Measurements from ENCODE around the gene UPB1. TPM values are rescaled to one million over a fixed set of nuclear protein-coding genes. Genes with fewer than 3 reads are reported as not detected.

The UPB1 gene
- total RNA-seq, 1 donor from 2014 or later: 0.17 TPM

DNA sequence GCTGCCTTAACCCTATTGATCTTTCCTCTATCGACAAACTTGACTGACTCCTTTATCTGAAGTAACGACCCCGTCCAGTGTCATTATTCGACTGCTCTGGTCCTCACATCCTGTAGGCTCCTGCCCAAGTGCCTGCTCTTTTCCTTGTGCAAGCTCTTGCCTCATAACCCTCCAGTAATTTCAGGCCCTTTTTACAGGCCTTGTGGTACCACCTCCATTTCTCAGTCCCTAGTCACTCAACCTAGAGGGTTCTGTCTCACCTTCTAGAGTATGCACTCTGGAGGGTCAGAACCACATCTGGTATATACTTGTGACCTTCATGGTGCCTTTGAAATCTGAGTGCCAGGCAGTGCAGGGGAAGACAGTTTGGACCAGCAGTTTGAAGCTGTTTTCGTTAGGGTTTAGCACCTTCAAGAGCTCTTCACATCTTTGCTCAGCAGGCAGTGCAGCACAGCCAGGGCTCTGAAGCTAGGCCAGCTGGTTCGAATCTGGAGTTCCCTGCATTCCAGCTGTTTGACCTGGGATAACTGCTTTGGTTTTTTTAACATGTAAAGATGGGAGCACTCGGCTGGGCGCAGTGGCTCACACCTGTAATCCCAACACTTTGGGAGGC, 71.9 kb downstream of the UPB1 start:
- DNase-seq: no peak

DNA sequence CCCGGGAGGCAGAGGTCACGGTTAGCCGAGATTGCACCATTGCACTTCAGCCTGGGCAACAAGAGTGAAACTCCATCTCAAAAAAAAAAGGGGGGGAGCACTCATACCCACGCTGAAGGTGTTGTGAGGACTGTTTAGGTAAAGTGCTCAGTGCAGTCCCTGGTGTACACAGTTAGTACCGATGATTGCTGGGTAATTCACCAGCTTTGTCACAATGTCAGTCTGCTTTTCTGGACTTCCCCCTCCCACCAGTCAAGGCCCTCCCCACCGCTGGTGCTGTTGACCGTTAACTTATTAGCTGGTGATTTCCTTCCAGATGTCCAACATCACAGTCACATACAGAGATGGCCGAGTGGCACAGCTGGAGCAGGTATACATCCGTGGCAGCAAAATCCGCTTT, 72.5 kb downstream of the UPB1 start:
- no peak for DNase-seq

DNA sequence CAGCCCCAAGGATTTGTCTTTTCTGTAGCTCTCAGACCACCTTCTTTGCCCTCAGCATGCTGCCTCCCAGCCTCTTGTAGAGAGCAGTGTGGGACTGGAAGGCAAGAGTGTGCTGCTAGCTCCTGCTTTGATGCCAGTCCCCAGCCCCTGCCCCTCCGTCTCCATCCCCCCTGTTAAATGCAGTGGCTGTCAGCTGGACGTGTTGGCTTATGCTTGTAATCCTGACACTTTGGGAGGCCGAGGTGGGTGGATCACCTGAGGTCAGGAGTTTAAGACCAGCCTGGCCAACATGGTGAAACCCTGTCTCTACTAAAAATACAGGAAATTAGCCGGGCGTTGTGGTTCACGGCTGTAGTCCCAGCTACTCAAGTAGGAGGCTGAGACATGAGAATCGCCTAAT, 76.1 kb downstream of the UPB1 start:
- no peak for DNase-seq

DNA sequence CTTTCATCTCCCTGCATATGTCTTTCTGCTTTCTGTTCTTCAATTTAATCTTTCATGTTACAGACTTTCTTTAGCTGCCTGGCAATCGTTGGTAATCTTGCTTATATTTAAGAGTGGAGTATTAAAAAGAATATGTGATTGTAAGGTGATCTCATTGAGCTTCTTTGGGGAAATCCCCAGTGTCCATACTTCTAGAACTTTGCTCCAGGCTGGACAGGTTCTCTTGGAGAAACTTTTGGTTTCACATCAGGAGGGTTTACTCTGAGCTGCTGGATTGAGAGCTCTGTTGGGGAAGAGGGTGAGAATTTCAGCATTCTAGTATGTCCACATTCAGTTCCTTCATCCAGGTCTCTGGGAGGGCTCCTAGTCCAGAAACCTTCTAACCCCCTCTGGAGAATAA, 81.6 kb downstream of the UPB1 start:
- DNase-seq: no peak

Other genes with a start within 250 kb of the UPB1 start
- gene SPECC1L, start 224.5 kb upstream of the UPB1 start, total RNA-seq: 56.3 and 77.2 TPM in 2 replicates
- gene ADORA2A, start 67.7 kb upstream of the UPB1 start, total RNA-seq: 11.4 and 16.2 TPM in 2 replicates
- 284 and 311 TPM in 2 replicates for gene GUCD1, start 59.8 kb downstream of the UPB1 start, total RNA-seq
- gene SNRPD3, start 60.7 kb downstream of the UPB1 start, total RNA-seq: 196 and 284 TPM in 2 replicates
- gene LRRC75B, start 97.7 kb downstream of the UPB1 start, total RNA-seq: 3.4 and 6.3 TPM in 2 replicates
- 2.2 and 2.6 TPM in 2 replicates for gene GGT1, start 107.9 kb downstream of the UPB1 start, total RNA-seq